PFSK-1 (cell line): ENCODE data around the gene POLR1A.
A peak's percentile ranks its signal among the peaks of the same experiment; 100 is the strongest.

ENCODE experiments used
- FOXP2 ChIP-seq: optimal IDR thresholded peaks from 2 replicates; pipeline ENCODE3; 2011; ENCODE audit warnings: borderline replicate concordance, control low read depth, inconsistent platforms; ENCODE audit not compliant: insufficient read depth; ENCODE audit errors: extremely low read length, extremely low read depth
- POLR2AphosphoS5 ChIP-seq: IDR thresholded peaks from 2 replicates; pipeline ENCODE4 v1.6.1; 2012; ENCODE audit warnings: low read depth, mild to moderate bottlenecking, control low read depth, low read length, moderate library complexity
- REST ChIP-seq, 2 experiments: IDR thresholded peaks; 2 replicates each; pipeline versions ENCODE4 v1.6.1 to v1.8.0; 2011 to 2012; ENCODE audit warnings: low read depth in 2 of 2, low read length in 2 of 2, control low read depth in 1 of 2, inconsistent platforms in 1 of 2, mild to moderate bottlenecking in 1 of 2, moderate library complexity in 1 of 2; ENCODE audit not compliant: insufficient read depth in 1 of 2
- SIN3A ChIP-seq: IDR thresholded peaks from 2 replicates; pipeline ENCODE4 v1.6.1; 2012; ENCODE audit warnings: mild to moderate bottlenecking, low read length, moderate library complexity, borderline replicate concordance; ENCODE audit not compliant: insufficient read depth
- TAF1 ChIP-seq: IDR thresholded peaks from 2 replicates; pipeline ENCODE4 v1.6.1; 2012; ENCODE audit warnings: low read length, control low read depth, borderline replicate concordance; ENCODE audit not compliant: insufficient read depth

POLR1A gene

DNA sequence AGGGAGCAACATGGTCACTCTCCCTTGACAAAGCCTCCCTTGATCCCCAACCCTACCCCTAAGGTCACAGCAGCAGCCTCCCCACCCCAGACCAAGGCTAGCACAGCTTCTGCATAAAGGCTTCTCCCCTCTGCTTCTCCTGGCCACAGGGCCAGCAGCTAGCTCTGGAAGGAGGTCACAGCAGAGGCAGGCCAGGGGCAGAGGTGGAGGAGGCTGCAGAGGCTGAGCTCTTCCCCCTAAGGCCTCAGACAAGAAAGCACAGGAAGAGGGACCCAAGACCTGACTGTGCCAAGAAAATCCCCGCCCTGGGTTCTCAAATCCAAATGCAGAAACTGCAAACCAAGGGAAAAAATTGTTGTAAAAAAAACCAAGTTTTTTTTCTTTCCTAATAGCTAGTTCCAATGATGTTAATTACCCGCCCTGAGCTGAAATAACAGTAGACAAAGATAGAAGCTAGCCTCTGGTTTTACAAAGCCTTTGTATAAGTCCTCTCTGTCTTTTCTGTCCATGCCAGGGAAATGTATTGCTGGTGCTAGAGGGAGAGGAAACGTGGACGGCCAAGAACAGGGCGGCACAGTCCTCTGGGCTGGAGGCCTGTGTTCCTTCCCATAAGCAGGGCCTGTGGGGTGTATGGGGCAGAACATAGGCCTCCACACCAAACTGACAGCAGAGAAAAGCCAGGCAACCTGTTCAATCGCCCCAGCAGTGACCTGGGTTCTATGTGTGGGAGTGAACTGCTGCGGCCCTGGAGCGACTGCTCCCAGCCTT is 79.5 kb downstream of the POLR1A start:
- TF ChIP-seq REST (IDR thresholded peaks at IDR 0.05; ENCODE audit: insufficient read depth in 1 of 2, low read depth in 2 of 2, low read length in 2 of 2) (no peak), POLR2AphosphoS5 (no peak), SIN3A (no peak), TAF1 (no peak), FOXP2 (no peak)

DNA sequence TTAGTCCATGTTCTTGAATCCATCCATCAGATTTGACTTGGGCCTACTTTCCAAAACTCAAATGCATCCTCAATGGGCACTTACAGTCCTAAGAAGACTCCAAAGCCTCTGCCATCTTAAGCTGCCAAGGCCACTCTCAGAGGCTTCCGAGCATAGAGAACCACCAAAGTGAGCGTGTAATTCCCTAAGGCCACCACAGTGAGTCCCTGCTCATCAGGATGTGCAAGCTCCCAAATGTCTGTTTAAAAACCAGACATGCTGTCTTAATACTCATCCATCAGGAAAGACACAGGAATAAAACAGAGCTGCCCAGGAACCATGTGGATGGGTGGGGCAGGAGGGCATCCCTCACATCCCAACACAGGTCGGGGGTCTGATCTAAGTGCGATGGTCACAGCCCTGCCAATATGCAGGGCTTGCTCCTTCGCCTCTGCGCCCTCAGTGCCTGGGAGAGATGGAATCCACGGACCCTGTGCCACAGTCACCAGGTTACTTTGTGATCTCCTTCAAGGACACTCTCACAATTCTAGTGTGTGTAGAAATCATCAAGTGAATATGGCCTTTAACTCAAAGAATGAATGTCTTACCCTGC is 80.4 kb downstream of the POLR1A start:
- TF ChIP-seq POLR2AphosphoS5 (no peak), TAF1 (no peak), REST (IDR thresholded peaks at IDR 0.05; ENCODE audit: insufficient read depth in 1 of 2, low read depth in 2 of 2, low read length in 2 of 2) (no peak), FOXP2 (no peak), SIN3A (no peak)

- TF ChIP-seq FOXP2 = no peak
Measured at GRCh38 chr2:86023366-86023712, 82.3 kb downstream of the POLR1A start.

DNA sequence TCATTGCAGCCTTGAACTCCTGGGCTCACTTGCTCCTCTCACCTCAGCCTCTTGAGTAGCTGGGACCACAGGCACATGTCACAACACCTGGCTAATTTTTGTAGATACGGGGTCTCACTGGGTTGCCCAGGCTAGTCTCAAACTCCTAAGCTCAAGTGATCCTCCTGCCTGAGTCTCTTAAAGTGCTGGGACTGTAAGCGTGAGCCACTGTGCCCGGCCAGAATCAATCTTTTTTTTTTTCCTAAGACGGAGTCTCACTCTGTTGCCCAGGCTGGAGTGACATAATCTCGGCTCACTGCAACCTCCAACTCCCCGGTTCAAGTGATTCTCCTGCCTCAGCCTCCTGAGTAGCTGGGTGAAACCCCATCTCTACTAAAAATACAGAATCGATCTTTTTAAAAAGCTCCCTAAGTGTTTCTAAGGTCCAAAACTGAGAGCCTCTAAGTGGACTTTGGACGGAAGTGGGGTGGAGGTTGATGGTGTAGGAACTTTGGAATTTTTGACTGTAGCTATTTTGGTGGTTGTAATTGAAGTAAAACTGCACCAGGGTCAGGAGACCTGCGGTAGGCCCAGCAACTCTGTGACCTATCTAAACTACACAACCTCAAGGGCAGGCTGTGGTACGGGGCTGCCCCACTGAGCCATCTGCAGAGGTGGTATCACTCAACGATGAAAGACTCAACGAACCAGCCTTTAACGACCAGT is 82.9 kb downstream of the POLR1A start:
- TF ChIP-seq REST (IDR thresholded peaks at IDR 0.05; ENCODE audit: insufficient read depth in 1 of 2, low read depth in 2 of 2, low read length in 2 of 2) (no peak), TAF1 (no peak), POLR2AphosphoS5 (no peak), SIN3A (no peak), FOXP2 (no peak)

DNA sequence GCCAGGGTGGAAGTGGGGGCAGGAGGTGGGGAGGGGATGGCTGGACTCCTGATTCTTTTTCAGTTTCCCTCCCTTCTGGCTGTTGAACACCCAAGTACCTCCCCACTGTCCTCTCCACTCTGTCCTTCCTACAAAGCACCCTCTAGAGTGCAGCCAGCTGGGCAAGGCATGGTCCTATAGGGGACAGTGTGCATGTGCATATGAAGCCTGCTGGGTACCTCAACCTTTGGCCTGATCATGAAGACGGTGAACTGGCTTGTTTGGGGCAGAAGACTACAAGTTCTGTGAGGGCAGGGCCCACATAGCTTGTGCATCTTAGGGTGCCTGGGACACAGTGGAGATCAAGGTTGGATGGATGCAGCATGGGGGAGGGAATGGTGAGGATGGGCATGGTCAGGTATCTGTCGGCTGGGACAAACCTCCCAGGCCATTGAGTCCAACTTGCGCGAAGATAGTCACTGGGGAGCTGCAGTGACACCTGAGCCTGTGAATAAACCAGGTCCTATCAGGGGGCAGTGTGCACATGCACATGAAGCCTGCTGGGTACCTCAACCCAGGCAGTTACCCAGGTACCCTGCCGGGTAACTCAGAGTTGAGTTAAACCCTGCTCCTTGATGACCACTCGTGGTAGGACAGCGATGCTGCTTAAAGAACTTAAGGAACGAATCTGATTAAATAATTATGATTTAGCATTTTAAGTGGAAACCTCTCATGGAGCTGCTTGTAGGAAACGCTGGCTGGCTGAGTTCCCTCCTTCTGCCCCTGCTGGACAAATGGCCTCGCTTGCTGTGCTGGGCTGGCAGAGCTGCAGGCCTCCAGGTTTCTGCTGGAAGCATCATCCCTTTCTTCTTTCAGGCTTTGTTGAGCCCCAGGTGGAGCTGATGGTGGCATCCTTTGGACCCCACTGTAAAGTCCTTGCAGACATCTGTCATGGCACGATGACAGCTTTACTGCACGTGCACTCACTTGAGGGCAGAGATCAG is 84.0 kb downstream of the POLR1A start:
- peak; percentile 43; the same call in 1 of the 2 replicates for TF ChIP-seq POLR2AphosphoS5
- no peak for TF ChIP-seq TAF1
- no peak for TF ChIP-seq REST (IDR thresholded peaks at IDR 0.05; ENCODE audit: insufficient read depth in 1 of 2, low read depth in 2 of 2, low read length in 2 of 2)
- no peak for TF ChIP-seq FOXP2
- no peak for TF ChIP-seq SIN3A
